Astrocyte (in vitro differentiated cells and primary cell): ENCODE data around the gene FSIP1.

Experiments
- CTCF ChIP-seq: IDR thresholded peaks from 2 replicates; pipeline ENCODE4 v1.5.1; 2011; ENCODE audit warnings: low read depth, mild to moderate bottlenecking, inconsistent platforms, low read length, moderate library complexity; ENCODE audit not compliant: insufficient read depth
- EZH2 ChIP-seq: IDR thresholded peaks from 2 replicates; pipeline ENCODE4 v1.6.1; 2012; ENCODE audit warnings: mild to moderate bottlenecking, low read length, inconsistent platforms; ENCODE audit not compliant: insufficient read depth

DNA sequence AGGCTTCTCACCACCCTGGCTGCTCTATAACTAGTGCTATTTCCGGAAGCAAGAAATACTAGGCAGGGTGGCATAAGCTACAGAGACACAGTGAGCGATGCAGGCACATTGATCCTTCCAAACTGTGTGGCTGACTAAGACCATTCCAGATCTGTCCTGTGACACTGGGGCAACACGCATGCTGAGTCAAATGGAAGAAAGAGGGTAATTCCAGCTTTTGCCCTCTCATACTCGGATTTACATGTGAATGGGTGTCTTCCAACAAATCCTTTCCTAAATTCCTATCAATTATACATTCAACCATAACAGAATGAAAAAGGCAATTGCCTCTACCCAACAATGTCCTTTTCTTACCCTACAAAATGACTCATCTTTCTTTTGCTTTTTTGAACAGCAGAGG, 5.1 kb downstream of the FSIP1 start:
- no peak for TF ChIP-seq CTCF
- no peak for TF ChIP-seq EZH2
